T47D (cell line): ENCODE data around the gene AGRN.
"Not testable (repeated sequence)": the region's sequence is repeated elsewhere in the genome, so short reads cannot be mapped to it uniquely, and the experiment has no call there.

ENCODE experiments used
- DNase-seq, 2 experiments: peaks; one replicate each; pipeline versions ENCODE4 v3.0.0 to v3.0.0-alpha.2; 2011 to 2012; ENCODE audit warnings: low read depth in 1 of 2, low spot score in 1 of 2
- JUND ChIP-seq: IDR thresholded peaks from 2 replicates; pipeline ENCODE4 v1.6.1; 2012; ENCODE audit warnings: low read depth
- in situ Hi-C: cut with HindIII; loops from 2 replicates; pipeline ENCODE4 v1.10.0; 2016; ENCODE audit warnings: low sequenced_read_pairs, low pct_unique_long_range_greater_than_20kb

Gene AGRN

GRCh38 chr1:1087351-1088028 lies 67.6 kb downstream of the AGRN start:
- no peak for DNase-seq
- TF ChIP-seq JUND: no peak
- in situ Hi-C loops: no loop called here

GRCh38 chr1:1088029-1088800 lies 68.3 kb downstream of the AGRN start:
- TF ChIP-seq JUND: no peak
- in situ Hi-C loops: no loop called here
- no peak for DNase-seq

GRCh38 chr1:1088801-1089680 lies 69.1 kb downstream of the AGRN start:
- TF ChIP-seq JUND: no peak
- DNase-seq: no peak
- in situ Hi-C loops: no loop called here

GRCh38 chr1:1089731-1090423 lies 70.0 kb downstream of the AGRN start:
- DNase-seq: no peak
- in situ Hi-C loops: no loop called here
- TF ChIP-seq JUND: no peak

GRCh38 chr1:1090424-1091343 lies 70.8 kb downstream of the AGRN start:
- in situ Hi-C loops: no loop called here
- no peak for DNase-seq
- TF ChIP-seq JUND: no peak

- in situ Hi-C loops: no loop called here
- no peak for TF ChIP-seq JUND
- peak in 1 of 2 experiments; percentile 50 for DNase-seq
Observed at GRCh38 chr1:1091344-1092148, 71.6 kb downstream of the AGRN start.

GRCh38 chr1:1092149-1092855 lies 72.4 kb downstream of the AGRN start:
- no peak for TF ChIP-seq JUND
- in situ Hi-C loops: no loop called here
- no peak for DNase-seq

- in situ Hi-C loops: no loop called here
- TF ChIP-seq JUND: no peak
- no peak for DNase-seq
Observed at GRCh38 chr1:1092894-1093609, 73.1 kb downstream of the AGRN start.

- no peak for DNase-seq
- in situ Hi-C loops: no loop called here
- TF ChIP-seq JUND: no peak
Observed at GRCh38 chr1:1093610-1093943, 73.7 kb downstream of the AGRN start.

GRCh38 chr1:1094981-1095380 lies 75.1 kb downstream of the AGRN start:
- in situ Hi-C loops: no loop called here
- TF ChIP-seq JUND: no peak

GRCh38 chr1:1096136-1096535 lies 76.2 kb downstream of the AGRN start:
- in situ Hi-C loops: not testable (repeated sequence)

More at GRCh38 chr1:1094981-1095380, 75.1 kb downstream of the AGRN start:
- DNase-seq: no peak

More at GRCh38 chr1:1096136-1096535, 76.2 kb downstream of the AGRN start:
- not testable (repeated sequence) for DNase-seq
